Measurements from ENCODE around the gene BAZ1B. TPM values are rescaled to one million over a fixed set of nuclear protein-coding genes. Genes with fewer than 3 reads are reported as not detected.

The BAZ1B gene
- total and polyA plus RNA-seq, 8 donors: 8.9 to 210 (median 46.5) TPM

DNA sequence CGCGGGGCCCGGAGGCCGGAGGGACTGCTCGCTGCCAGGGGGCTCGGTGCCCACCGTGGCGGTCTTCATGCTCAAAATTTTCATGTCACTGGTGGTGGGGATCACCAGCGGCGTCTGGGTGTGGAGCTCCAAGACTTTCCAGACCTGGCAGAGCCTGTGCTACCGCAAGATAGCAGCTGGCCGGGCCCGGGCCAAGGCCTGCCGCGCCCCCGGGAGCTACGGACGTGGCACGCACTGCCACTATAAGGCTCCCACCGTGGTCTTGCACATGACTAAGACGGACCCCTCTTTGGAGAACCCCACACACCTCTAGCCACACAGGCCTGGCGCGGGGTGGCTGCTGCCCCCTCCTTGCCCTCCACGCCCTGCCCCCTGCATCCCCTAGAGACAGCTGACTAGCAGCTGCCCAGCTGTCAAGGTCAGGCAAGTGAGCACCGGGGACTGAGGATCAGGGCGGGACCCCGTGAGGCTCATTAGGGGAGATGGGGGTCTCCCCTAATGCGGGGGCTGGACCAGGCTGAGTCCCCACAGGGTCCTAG lies 86.6 kb downstream of the BAZ1B start:
- H3K27me3 ChIP-seq: peaks cover 0 to 42% (median 14%) of the 10 kb centered on the region in 3 donors
- H3K27ac ChIP-seq: no peak overlapping the region
- peaks cover 0 to 9% (median 0%) of the 10 kb centered on the region in 4 donors for H3K9me3 ChIP-seq
- no peak overlapping the region for H3K4me3 ChIP-seq
- TF ChIP-seq, protein P1, sequence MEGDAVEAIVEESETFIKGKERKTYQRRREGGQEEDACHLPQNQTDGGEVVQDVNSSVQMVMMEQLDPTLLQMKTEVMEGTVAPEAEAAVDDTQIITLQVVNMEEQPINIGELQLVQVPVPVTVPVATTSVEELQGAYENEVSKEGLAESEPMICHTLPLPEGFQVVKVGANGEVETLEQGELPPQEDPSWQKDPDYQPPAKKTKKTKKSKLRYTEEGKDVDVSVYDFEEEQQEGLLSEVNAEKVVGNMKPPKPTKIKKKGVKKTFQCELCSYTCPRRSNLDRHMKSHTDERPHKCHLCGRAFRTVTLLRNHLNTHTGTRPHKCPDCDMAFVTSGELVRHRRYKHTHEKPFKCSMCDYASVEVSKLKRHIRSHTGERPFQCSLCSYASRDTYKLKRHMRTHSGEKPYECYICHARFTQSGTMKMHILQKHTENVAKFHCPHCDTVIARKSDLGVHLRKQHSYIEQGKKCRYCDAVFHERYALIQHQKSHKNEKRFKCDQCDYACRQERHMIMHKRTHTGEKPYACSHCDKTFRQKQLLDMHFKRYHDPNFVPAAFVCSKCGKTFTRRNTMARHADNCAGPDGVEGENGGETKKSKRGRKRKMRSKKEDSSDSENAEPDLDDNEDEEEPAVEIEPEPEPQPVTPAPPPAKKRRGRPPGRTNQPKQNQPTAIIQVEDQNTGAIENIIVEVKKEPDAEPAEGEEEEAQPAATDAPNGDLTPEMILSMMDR (IDR thresholded peaks at IDR 0.05): no peak
- TF ChIP-seq POLR2AphosphoS5 (IDR thresholded peaks at IDR 0.05) (no peak), EP300 (IDR thresholded peaks at IDR 0.05) (no peak), POLR2A (IDR thresholded peaks at IDR 0.05) (no peak)
- H3K4me1 ChIP-seq: peaks cover 0 to 23% (median 11%) of the 10 kb centered on the region in 4 donors
- H3K36me3 ChIP-seq: peaks cover 12 to 21% (median 18%) of the 10 kb centered on the region in 4 donors
- intact Hi-C loops (cut with DNase I; ENCODE audit: low total_unique reads): loop anchor here (10.0 kb wide), 1 partner anchor 121 kb away; no protein-coding TSS in a partner anchor
- WGBS, 5 donors: 67 to 90% (median 71%) methylated on average over 15 to 28 of the region's 28 CpGs
- DNase-seq: no peak

DNA sequence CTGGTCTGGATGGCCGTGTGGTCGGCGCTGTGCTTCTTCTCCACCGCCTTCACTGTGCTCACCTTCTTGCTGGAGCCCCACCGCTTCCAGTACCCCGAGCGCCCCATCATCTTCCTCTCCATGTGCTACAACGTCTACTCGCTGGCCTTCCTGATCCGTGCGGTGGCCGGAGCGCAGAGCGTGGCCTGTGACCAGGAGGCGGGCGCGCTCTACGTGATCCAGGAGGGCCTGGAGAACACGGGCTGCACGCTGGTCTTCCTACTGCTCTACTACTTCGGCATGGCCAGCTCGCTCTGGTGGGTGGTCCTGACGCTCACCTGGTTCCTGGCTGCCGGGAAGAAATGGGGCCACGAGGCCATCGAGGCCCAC lies 87.4 kb downstream of the BAZ1B start:
- intact Hi-C loops (cut with DNase I; ENCODE audit: low total_unique reads): loop anchor here (10.0 kb wide), 1 partner anchor 120 kb away; no protein-coding TSS in a partner anchor
- no peak for DNase-seq
- no peak overlapping the region for H3K27ac ChIP-seq
- H3K36me3 ChIP-seq: peaks cover 3 to 12% (median 9%) of the 10 kb centered on the region in 4 donors
- WGBS, 5 donors: 94 to 97% (median 97%) methylated on average over 8 to 26 of the region's 26 CpGs
- H3K9me3 ChIP-seq: peaks cover 0 to 9% (median 0%) of the 10 kb centered on the region in 4 donors
- peaks cover 0 to 23% (median 11%) of the 10 kb centered on the region in 4 donors for H3K4me1 ChIP-seq
- TF ChIP-seq POLR2AphosphoS5 (IDR thresholded peaks at IDR 0.05): no peak
- TF ChIP-seq, protein P1 (IDR thresholded peaks at IDR 0.05): no peak
- TF ChIP-seq POLR2A (IDR thresholded peaks at IDR 0.05): no peak
- TF ChIP-seq EP300 (IDR thresholded peaks at IDR 0.05): no peak
- H3K27me3 ChIP-seq: peaks cover 0 to 44% (median 14%) of the 10 kb centered on the region in 3 donors
- no peak overlapping the region for H3K4me3 ChIP-seq

DNA sequence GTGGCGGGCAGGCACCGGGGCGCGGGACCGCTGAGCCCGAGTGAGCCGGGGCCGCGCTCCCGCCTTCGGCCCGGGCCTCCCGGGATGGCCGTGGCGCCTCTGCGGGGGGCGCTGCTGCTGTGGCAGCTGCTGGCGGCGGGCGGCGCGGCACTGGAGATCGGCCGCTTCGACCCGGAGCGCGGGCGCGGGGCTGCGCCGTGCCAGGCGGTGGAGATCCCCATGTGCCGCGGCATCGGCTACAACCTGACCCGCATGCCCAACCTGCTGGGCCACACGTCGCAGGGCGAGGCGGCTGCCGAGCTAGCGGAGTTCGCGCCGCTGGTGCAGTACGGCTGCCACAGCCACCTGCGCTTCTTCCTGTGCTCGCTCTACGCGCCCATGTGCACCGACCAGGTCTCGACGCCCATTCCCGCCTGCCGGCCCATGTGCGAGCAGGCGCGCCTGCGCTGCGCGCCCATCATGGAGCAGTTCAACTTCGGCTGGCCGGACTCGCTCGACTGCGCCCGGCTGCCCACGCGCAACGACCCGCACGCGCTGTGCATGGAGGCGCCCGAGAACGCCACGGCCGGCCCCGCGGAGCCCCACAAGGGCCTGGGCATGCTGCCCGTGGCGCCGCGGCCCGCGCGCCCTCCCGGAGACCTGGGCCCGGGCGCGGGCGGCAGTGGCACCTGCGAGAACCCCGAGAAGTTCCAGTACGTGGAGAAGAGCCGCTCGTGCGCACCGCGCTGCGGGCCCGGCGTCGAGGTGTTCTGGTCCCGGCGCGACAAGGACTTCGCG lies 88.0 kb downstream of the BAZ1B start:
- peak overlapping the region; percentile 44 to 46 (median 45) for H3K4me3 ChIP-seq
- peaks cover 0 to 50% (median 17%) of the 10 kb centered on the region in 3 donors for H3K27me3 ChIP-seq
- H3K9me3 ChIP-seq: peaks cover 0 to 9% (median 0%) of the 10 kb centered on the region in 4 donors
- WGBS, 5 donors: 35 to 92% (median 41%) methylated on average over 9 to 110 of the region's 110 CpGs
- intact Hi-C loops (cut with DNase I; ENCODE audit: low total_unique reads): loop anchor here (10.0 kb wide), 1 partner anchor 119 kb away; no protein-coding TSS in a partner anchor
- TF ChIP-seq EP300 (IDR thresholded peaks at IDR 0.05) (no peak), POLR2AphosphoS5 (IDR thresholded peaks at IDR 0.05) (no peak), POLR2A (IDR thresholded peaks at IDR 0.05) (no peak)
- TF ChIP-seq, protein P1 (IDR thresholded peaks at IDR 0.05): no peak
- DNase-seq: peak in 1 of 2 donors; percentile 57
- peaks cover 0 to 6% (median 3%) of the 10 kb centered on the region in 4 donors for H3K36me3 ChIP-seq
- H3K27ac ChIP-seq: peak overlapping the region in 2 of 5 donors; percentile 16 to 29
- peaks cover 0 to 23% (median 11%) of the 10 kb centered on the region in 4 donors for H3K4me1 ChIP-seq

DNA sequence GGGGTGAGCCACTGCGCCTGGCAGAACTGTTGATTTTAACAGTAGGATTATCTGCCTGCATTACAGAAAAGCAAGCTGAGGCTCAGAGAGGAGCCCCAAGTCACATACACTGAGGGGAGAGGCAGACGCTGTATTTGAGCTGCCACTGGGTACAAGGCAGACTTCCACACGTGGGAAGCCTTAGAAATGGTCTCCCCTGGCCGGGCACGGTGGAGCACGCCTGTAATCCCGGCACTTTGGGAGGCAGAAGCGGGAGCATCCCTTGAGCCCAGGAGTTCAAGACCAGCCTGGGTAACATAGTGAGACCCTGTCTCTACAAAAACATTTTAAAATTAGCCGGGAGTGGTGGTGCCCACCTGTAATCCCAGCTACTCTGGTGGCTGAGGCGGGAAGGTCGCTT lies 89.4 kb downstream of the BAZ1B start:
- Histone ChIP-seq H3K4me3 (no peak overlapping the region), H3K36me3 (no peaks in the 10 kb centered on the region), H3K9me3 (peaks cover 0 to 9% (median 0%) of the 10 kb centered on the region in 4 donors), H3K27me3 (peaks cover 0 to 57% (median 25%) of the 10 kb centered on the region in 3 donors), H3K4me1 (peaks cover 0 to 23% (median 8%) of the 10 kb centered on the region in 4 donors), H3K27ac (no peak overlapping the region)
- intact Hi-C loops (cut with DNase I; ENCODE audit: low total_unique reads): loop anchor here (10.0 kb wide), 1 partner anchor 118 kb away; no protein-coding TSS in a partner anchor
- no peak for DNase-seq
- TF ChIP-seq POLR2A (IDR thresholded peaks at IDR 0.05) (no peak), EP300 (IDR thresholded peaks at IDR 0.05) (no peak), POLR2AphosphoS5 (IDR thresholded peaks at IDR 0.05) (no peak)
- TF ChIP-seq, protein P1 (IDR thresholded peaks at IDR 0.05): no peak
- 85 to 93% (median 89%) methylated on average over 8 to 11 of the region's 11 CpGs for WGBS, 5 donors

Data from stomach (tissue), 9 donors.